GM06990 (cell line): ENCODE data around the gene EIF4A2.
"Not testable (repeated sequence)": the region's sequence is repeated elsewhere in the genome, so short reads cannot be mapped to it uniquely, and the experiment has no call there.

Experiments used
- DNase-seq: peaks from one replicate; pipeline ENCODE4 v3.0.0-alpha.2; 2011; ENCODE audit not compliant: insufficient read length; ENCODE audit errors: extremely low read depth
- H3K27me3 ChIP-seq: replicated peaks from 2 replicates; pipeline ENCODE4 v1.6.0; 2011; ENCODE audit warnings: low read length; ENCODE audit not compliant: control insufficient read depth, insufficient read depth
- H3K36me3 ChIP-seq: 2 replicates; pipeline ENCODE4 v1.5.1; 2011; ENCODE audit warnings: low read length; ENCODE audit not compliant: control insufficient read depth, insufficient read depth
- H3K4me3 ChIP-seq: replicated peaks from 2 replicates; pipeline ENCODE4 v1.5.1; 2011; ENCODE audit warnings: low read depth, mild to moderate bottlenecking, control low read depth, low read length
- TF ChIP-seq, protein P1 (sequence below): IDR thresholded peaks from 2 replicates; pipeline ENCODE4 v1.5.1; 2011; ENCODE audit warnings: low read length, control low read depth, mild to moderate bottlenecking, inconsistent platforms; ENCODE audit not compliant: insufficient read depth, poor library complexity, severe bottlenecking

EIF4A2 gene

DNA sequence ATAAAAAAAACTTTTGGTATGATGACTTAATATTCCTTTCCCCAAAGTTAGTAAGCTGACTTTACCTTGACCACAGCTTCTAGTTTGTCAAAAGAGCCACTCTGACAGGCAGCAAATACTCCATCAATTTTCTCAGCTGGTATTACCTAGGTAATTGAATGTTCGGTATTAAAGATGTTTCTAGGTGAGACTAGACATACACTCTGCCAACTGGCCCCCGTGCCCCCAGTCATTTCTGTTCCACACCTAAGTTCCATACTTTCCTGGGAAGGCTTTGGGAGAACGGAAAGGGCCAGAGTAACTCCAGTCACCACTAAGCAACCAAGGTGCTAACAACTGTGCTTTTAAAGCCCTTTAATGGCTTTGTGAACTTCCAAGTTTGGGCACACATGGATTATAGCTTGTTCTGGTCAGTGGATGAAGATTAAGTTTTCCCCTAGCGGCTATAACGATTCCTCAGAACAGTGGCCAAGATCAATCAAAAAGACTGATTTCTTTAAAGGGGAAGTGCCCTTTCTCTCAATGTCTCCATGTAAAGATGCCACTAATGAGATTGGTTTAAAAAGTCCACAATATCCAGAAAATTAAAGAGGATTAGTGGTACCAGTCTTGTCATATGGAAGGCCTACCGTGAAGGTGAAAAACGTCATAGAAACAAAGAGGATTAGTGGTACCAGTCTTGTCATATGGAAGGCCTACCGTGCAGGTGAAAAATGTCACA lies 7.0 kb downstream of the EIF4A2 start:
- DNase-seq, result peak; percentile 28
- H3K27me3 ChIP-seq, result no peaks in the 10 kb centered on the region
- TF ChIP-seq, protein P1, sequence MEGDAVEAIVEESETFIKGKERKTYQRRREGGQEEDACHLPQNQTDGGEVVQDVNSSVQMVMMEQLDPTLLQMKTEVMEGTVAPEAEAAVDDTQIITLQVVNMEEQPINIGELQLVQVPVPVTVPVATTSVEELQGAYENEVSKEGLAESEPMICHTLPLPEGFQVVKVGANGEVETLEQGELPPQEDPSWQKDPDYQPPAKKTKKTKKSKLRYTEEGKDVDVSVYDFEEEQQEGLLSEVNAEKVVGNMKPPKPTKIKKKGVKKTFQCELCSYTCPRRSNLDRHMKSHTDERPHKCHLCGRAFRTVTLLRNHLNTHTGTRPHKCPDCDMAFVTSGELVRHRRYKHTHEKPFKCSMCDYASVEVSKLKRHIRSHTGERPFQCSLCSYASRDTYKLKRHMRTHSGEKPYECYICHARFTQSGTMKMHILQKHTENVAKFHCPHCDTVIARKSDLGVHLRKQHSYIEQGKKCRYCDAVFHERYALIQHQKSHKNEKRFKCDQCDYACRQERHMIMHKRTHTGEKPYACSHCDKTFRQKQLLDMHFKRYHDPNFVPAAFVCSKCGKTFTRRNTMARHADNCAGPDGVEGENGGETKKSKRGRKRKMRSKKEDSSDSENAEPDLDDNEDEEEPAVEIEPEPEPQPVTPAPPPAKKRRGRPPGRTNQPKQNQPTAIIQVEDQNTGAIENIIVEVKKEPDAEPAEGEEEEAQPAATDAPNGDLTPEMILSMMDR, result peak; percentile 10
- H3K4me3 ChIP-seq, result no peak overlapping the region
- peaks cover 22% of the 10 kb centered on the region for H3K36me3 ChIP-seq

DNA sequence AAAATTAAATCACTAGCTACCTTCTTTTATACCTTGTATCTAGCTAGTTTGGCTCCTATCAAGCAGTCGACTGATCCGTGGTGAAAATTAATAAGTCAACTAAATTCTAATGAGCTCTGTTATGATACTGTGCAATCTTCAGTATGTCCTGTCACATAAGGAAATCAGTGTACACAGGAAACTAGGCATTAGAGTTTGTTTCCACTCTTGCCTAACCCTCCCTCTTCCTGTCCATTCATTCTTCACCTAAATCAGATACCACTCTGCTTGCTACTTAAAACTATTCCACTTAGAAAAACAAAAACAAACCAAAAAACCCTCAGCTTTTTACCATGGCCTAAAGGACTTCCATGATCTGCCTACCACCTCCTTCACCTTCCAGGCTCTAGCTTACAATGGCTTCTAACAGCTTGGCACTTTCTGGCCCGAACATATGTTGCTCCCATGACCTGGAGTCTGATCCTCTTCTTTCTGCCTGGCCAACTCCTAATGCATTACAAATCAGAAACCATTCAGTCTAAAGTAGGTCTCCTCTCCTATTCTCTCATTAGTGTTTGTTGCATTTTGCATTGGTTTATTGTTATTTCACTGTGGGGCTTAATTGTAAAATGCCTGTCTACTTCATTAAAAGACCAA lies 15.0 kb downstream of the EIF4A2 start:
- Histone ChIP-seq H3K4me3 (no peak overlapping the region), H3K27me3 (no peaks in the 10 kb centered on the region), H3K36me3 (peaks cover 1% of the 10 kb centered on the region; the same call in 1 of the 2 replicates)
- no peak for DNase-seq
- TF ChIP-seq, protein P1, result no peak

DNA sequence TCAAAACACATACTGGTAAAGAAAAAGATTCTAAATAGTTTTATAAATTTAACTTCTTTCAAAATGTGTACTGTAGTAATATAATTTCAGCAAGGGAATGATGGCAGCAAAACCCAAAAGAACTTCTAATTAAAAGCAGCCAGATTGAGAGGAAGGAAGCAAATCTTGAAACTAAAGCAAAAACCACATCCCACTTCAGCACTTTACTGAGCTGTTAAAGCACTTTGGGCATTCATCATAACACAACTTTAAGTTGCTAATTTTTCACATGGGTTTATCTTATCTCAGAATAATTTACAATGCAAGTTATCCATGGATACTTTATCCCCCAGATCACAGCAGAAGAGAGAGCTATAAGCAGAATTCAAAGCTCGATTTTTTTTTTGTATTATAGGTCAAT lies 16.9 kb downstream of the EIF4A2 start:
- Histone ChIP-seq H3K36me3 (peaks cover 1% of the 10 kb centered on the region; the same call in 1 of the 2 replicates), H3K27me3 (no peaks in the 10 kb centered on the region), H3K4me3 (no peak overlapping the region)
- DNase-seq, result no peak
- TF ChIP-seq, protein P1, result no peak

DNA sequence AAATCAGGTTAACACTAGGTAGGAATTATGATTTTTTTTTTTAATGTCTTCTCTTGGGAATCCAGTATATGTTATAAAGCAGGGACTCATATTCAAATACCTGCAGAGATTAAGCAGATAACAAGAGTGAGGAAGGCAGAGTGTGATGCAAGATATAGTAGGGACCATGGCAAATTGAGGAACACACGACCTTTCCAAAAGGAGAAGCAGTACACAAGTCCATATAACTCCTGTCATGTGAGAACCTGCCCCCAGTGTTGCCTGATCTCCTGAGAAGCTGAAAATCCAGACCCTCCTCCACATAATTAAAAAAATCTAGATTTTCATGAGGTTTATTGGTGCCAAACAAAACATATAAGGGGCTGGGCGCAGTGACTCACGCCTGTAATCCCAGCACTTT lies 19.3 kb downstream of the EIF4A2 start:
- TF ChIP-seq, protein P1, result no peak
- no peak for DNase-seq
- Histone ChIP-seq H3K4me3 (no peak overlapping the region), H3K36me3 (no peaks in the 10 kb centered on the region; the same call in 1 of the 2 replicates), H3K27me3 (no peaks in the 10 kb centered on the region)

DNA sequence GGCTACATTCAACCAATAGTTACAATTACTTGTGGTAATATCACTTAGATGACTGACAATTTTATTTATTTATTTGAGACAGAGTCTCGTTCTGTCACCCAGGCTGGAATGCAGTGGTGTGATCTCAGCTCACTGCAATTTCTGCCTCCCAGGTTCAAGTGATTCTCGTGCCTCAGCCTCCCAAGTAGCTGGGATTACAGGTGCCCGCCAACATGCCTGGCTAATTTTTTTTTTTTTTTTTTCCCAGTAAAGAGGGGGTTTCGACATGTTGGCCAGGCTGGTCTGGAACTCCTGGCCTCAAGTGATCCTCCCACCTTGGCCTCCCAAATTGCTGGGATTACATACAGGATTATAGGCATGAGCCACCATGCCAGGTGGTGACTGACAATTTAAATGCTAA lies 20.1 kb downstream of the EIF4A2 start:
- not testable (repeated sequence) for DNase-seq, H3K27me3 ChIP-seq, H3K36me3 ChIP-seq, H3K4me3 ChIP-seq
